ENCODE results near the gene SLC7A1. TPM values are rescaled to one million over a fixed set of nuclear protein-coding genes. Genes with fewer than 3 reads are reported as not detected.

The SLC7A1 gene
- 25.6 to 36.8 TPM (median 28.9 TPM) in 5 replicates for total RNA-seq (2022; extraction: Qiagen RNA extraction; ENCODE audit: low read depth)

GRCh38 chr13:29595380-29596063 lies at the start of gene SLC7A1:
TSS of gene SLC7A1 (minus strand) at chr13:29595688. CDS start at chr13:29536188, 59,500 bp downstream.

